ENCODE results near the gene HOTAIR. TPM values are rescaled to one million over a fixed set of nuclear protein-coding genes. Genes with fewer than 3 reads are reported as not detected.

HOTAIR gene
- total RNA-seq, 2 experiments from 2014 or later = not detected

GRCh38 chr12:53975479-53976152, 862 bp upstream of the HOTAIR start:
- Mint-ChIP-seq H3K9me3 (ENCODE audit: insufficient read depth) (no peaks in the 10 kb centered on the region), H3K4me1 (ENCODE audit: low read depth) (peaks cover 22% of the 10 kb centered on the region), H3K27me3 (ENCODE audit: low read depth) (peaks cover 88% of the 10 kb centered on the region), H3K27ac (peak overlapping the region; percentile 45), H3K36me3 (ENCODE audit: low read depth) (peaks cover 11% of the 10 kb centered on the region), H3K4me3 (peak overlapping the region; percentile 40)
- POLR2A ChIA-PET = no interaction called here
- CTCF ChIA-PET = interaction anchor here (0.9 to 1.9 kb wide), 4 partner anchors 9 to 240 kb away, joined by 3 to 11 read pairs (median 4); partner anchors contain the start of gene HOXC10
- ATAC-seq = no peak
- DNase-seq = no peak

GRCh38 chr12:53975064-53975471, 314 bp upstream of the HOTAIR start:
- ChIA-PET POLR2A (no interaction called here), CTCF (no interaction called here)
- DNase-seq (no peak), ATAC-seq (no peak)
- peaks cover 17% of the 10 kb centered on the region for H3K4me1 Mint-ChIP-seq (ENCODE audit: low read depth)
- peaks cover 89% of the 10 kb centered on the region for H3K27me3 Mint-ChIP-seq (ENCODE audit: low read depth)
- H3K36me3 Mint-ChIP-seq (ENCODE audit: low read depth) = peaks cover 9% of the 10 kb centered on the region
- no peaks in the 10 kb centered on the region for H3K9me3 Mint-ChIP-seq (ENCODE audit: insufficient read depth)
- H3K27ac Mint-ChIP-seq = no peak overlapping the region
- no peak overlapping the region for H3K4me3 Mint-ChIP-seq

- CTCF ChIA-PET = interaction anchor here (1.4 kb wide), 1 partner anchor 12 kb away, joined by 3 read pairs; no protein-coding TSS in a partner anchor
- H3K36me3 Mint-ChIP-seq (ENCODE audit: low read depth) = peaks cover 9% of the 10 kb centered on the region
- no peak for ATAC-seq
Observed at GRCh38 chr12:53973236-53974042, 1.3 kb downstream of the HOTAIR start.

GRCh38 chr12:53972722-53973235, 2.0 kb downstream of the HOTAIR start, which contains the start of gene HOXC11:
Gene HOXC11, plus strand, starts transcription at chr12:53973126. Its CDS starts 116 bp downstream, at chr12:53973242.
- CTCF ChIA-PET = interaction anchor here (1.3 to 1.4 kb wide), 2 partner anchors 13 to 22 kb away, joined by 3 read pairs; no protein-coding TSS in a partner anchor
- DNase-seq = no peak
- Mint-ChIP-seq H3K9me3 (ENCODE audit: insufficient read depth) (no peaks in the 10 kb centered on the region), H3K27me3 (ENCODE audit: low read depth) (peaks cover 90% of the 10 kb centered on the region), H3K4me1 (ENCODE audit: low read depth) (peaks cover 14% of the 10 kb centered on the region), H3K27ac (peak within 1 kb of the TSS; percentile 77), H3K4me3 (peak within 1 kb of the TSS; percentile 46), H3K36me3 (ENCODE audit: low read depth) (peaks cover 9% of the 10 kb centered on the region)
- no peak for ATAC-seq
- POLR2A ChIA-PET = no interaction called here

More at GRCh38 chr12:53973236-53974042, 1.3 kb downstream of the HOTAIR start:
- H3K9me3 Mint-ChIP-seq (ENCODE audit: insufficient read depth) = no peaks in the 10 kb centered on the region
- POLR2A ChIA-PET = no interaction called here
- peaks cover 17% of the 10 kb centered on the region for H3K4me1 Mint-ChIP-seq (ENCODE audit: low read depth)
- no peak for DNase-seq
- H3K27me3 Mint-ChIP-seq (ENCODE audit: low read depth) = peaks cover 89% of the 10 kb centered on the region
- H3K4me3 Mint-ChIP-seq = peak overlapping the region; percentile 46
- peak overlapping the region; percentile 77 for H3K27ac Mint-ChIP-seq

GRCh38 chr12:53972152-53972702, 2.5 kb downstream of the HOTAIR start:
- Mint-ChIP-seq H3K9me3 (ENCODE audit: insufficient read depth) (no peaks in the 10 kb centered on the region), H3K27ac (no peak overlapping the region), H3K27me3 (ENCODE audit: low read depth) (peaks cover 91% of the 10 kb centered on the region), H3K4me1 (ENCODE audit: low read depth) (peaks cover 14% of the 10 kb centered on the region), H3K36me3 (ENCODE audit: low read depth) (peaks cover 9% of the 10 kb centered on the region), H3K4me3 (no peak overlapping the region)
- ChIA-PET POLR2A (no interaction called here), CTCF (interaction anchor here (0.8 to 1.4 kb wide), 3 partner anchors 13 to 229 kb away, joined by 3 read pairs; no protein-coding TSS in a partner anchor)
- no peak for DNase-seq
- ATAC-seq = no peak

- ATAC-seq = no peak
- POLR2A ChIA-PET = interaction anchor here (0.6 kb wide), 1 partner anchor 34 kb away, joined by 3 read pairs; no protein-coding TSS in a partner anchor
- H3K27ac Mint-ChIP-seq = no peak overlapping the region
- peaks cover 90% of the 10 kb centered on the region for H3K27me3 Mint-ChIP-seq (ENCODE audit: low read depth)
- H3K4me3 Mint-ChIP-seq = no peak overlapping the region
- H3K9me3 Mint-ChIP-seq (ENCODE audit: insufficient read depth) = no peaks in the 10 kb centered on the region
- CTCF ChIA-PET = interaction anchor here (0.8 to 1.3 kb wide), 2 partner anchors 21 to 229 kb away, joined by 3 read pairs; no protein-coding TSS in a partner anchor
- peaks cover 14% of the 10 kb centered on the region for H3K4me1 Mint-ChIP-seq (ENCODE audit: low read depth)
- no peak for DNase-seq
- H3K36me3 Mint-ChIP-seq (ENCODE audit: low read depth) = peaks cover 9% of the 10 kb centered on the region
Observed at GRCh38 chr12:53971686-53972085, 3.1 kb downstream of the HOTAIR start.

- H3K27me3 Mint-ChIP-seq (ENCODE audit: low read depth) = peaks cover 90% of the 10 kb centered on the region
- DNase-seq = no peak
- ChIA-PET POLR2A (interaction anchor here (0.6 kb wide), 1 partner anchor 35 kb away, joined by 3 read pairs; no protein-coding TSS in a partner anchor), CTCF (interaction anchor here (0.8 kb wide), 1 partner anchor 230 kb away, joined by 3 read pairs; no protein-coding TSS in a partner anchor)
- H3K4me1 Mint-ChIP-seq (ENCODE audit: low read depth) = peaks cover 19% of the 10 kb centered on the region
- no peak overlapping the region for H3K4me3 Mint-ChIP-seq
- peaks cover 9% of the 10 kb centered on the region for H3K36me3 Mint-ChIP-seq (ENCODE audit: low read depth)
- no peak overlapping the region for H3K27ac Mint-ChIP-seq
- ATAC-seq = no peak
- H3K9me3 Mint-ChIP-seq (ENCODE audit: insufficient read depth) = no peaks in the 10 kb centered on the region
Observed at GRCh38 chr12:53971129-53971528, 3.6 kb downstream of the HOTAIR start.

- Mint-ChIP-seq H3K4me3 (no peak overlapping the region), H3K4me1 (ENCODE audit: low read depth) (peaks cover 18% of the 10 kb centered on the region), H3K9me3 (ENCODE audit: insufficient read depth) (no peaks in the 10 kb centered on the region), H3K36me3 (ENCODE audit: low read depth) (peaks cover 7% of the 10 kb centered on the region), H3K27ac (no peak overlapping the region), H3K27me3 (ENCODE audit: low read depth) (peaks cover 91% of the 10 kb centered on the region)
- ATAC-seq = no peak
- DNase-seq = no peak
- POLR2A ChIA-PET = no interaction called here
- CTCF ChIA-PET = no interaction called here
Observed at GRCh38 chr12:53970451-53970850, 4.3 kb downstream of the HOTAIR start.

GRCh38 chr12:53969588-53970259, 5.0 kb downstream of the HOTAIR start:
- Mint-ChIP-seq H3K4me1 (ENCODE audit: low read depth) (peaks cover 18% of the 10 kb centered on the region), H3K27ac (no peak overlapping the region), H3K4me3 (no peak overlapping the region), H3K9me3 (ENCODE audit: insufficient read depth) (no peaks in the 10 kb centered on the region), H3K27me3 (ENCODE audit: low read depth) (peaks cover 94% of the 10 kb centered on the region), H3K36me3 (ENCODE audit: low read depth) (peaks cover 7% of the 10 kb centered on the region)
- DNase-seq (no peak), ATAC-seq (no peak)
- ChIA-PET CTCF (no interaction called here), POLR2A (no interaction called here)

- CTCF ChIA-PET = interaction anchor here (0.9 kb wide), 1 partner anchor 232 kb away, joined by 3 read pairs; no protein-coding TSS in a partner anchor
- peaks cover 7% of the 10 kb centered on the region for H3K36me3 Mint-ChIP-seq (ENCODE audit: low read depth)
- H3K27ac Mint-ChIP-seq = no peak overlapping the region
- peaks cover 98% of the 10 kb centered on the region for H3K27me3 Mint-ChIP-seq (ENCODE audit: low read depth)
- H3K4me3 Mint-ChIP-seq = no peak overlapping the region
- H3K9me3 Mint-ChIP-seq (ENCODE audit: insufficient read depth) = no peaks in the 10 kb centered on the region
- peaks cover 26% of the 10 kb centered on the region for H3K4me1 Mint-ChIP-seq (ENCODE audit: low read depth)
- DNase-seq (no peak), ATAC-seq (no peak)
- POLR2A ChIA-PET = interaction anchor here (0.8 kb wide), 1 partner anchor 9 kb away, joined by 3 read pairs; no protein-coding TSS in a partner anchor
Observed at GRCh38 chr12:53968214-53969127, 6.3 kb downstream of the HOTAIR start.
